SU-DHL-6 (cell line): ENCODE measurements around the gene UTP15.

Source experiments
- H2AFZ ChIP-seq: fragments of 200-600 bp; sonication (generic); 2 replicates; pipeline ENCODE4 v1.6.1; 2014; ENCODE audit warnings: low read depth, mild to moderate bottlenecking, moderate library complexity, mixed read lengths, antibody characterized with exemption, low read length; ENCODE audit not compliant: severe bottlenecking
- H3F3A ChIP-seq: fragments of 200-600 bp; shearing (Covaris generic); 2 replicates; pipeline ENCODE4 v1.6.0; 2016; ENCODE audit warnings: antibody characterized with exemption, mild to moderate bottlenecking; ENCODE audit not compliant: insufficient read depth
- H3K27ac ChIP-seq: fragments of 200-600 bp; sonication (generic); 2 replicates; pipeline ENCODE4 v1.5.1; 2016; ENCODE audit warnings: low read depth, mild to moderate bottlenecking, low read length, moderate library complexity, mixed read lengths
- H3K27me3 ChIP-seq: fragments of 200-600 bp; sonication (generic), shearing (Covaris generic); 2 replicates; pipeline ENCODE4 v1.6.0; 2014; ENCODE audit warnings: mild to moderate bottlenecking, low read length
- H3K36me3 ChIP-seq: fragments of 200-600 bp; sonication (generic); 2 replicates; pipeline ENCODE4 v1.6.1; 2014; ENCODE audit warnings: mild to moderate bottlenecking, low read length, mixed read lengths
- H3K4me2 ChIP-seq: fragments of 300-600, 200-600 bp; shearing (Covaris generic), sonication (generic); 2 replicates; pipeline ENCODE4 v1.6.0; 2014; ENCODE audit warnings: low read length, low read depth, mild to moderate bottlenecking; ENCODE audit not compliant: poor library complexity, severe bottlenecking
- H3K4me3 ChIP-seq: fragments of 200-600 bp; sonication (generic); 2 replicates; pipeline ENCODE4 v1.5.1; 2014; ENCODE audit warnings: antibody characterized with exemption, low read length, mild to moderate bottlenecking, mixed read lengths; ENCODE audit not compliant: insufficient read depth, poor library complexity, severe bottlenecking
- H3K79me2 ChIP-seq: fragments of 200-600 bp; sonication (generic); 2 replicates; pipeline ENCODE4 v1.6.1; 2014; ENCODE audit warnings: mild to moderate bottlenecking, low read length, moderate library complexity; ENCODE audit not compliant: insufficient read depth
- H3K9ac ChIP-seq: fragments of 200-600 bp; sonication (generic); 2 replicates; pipeline ENCODE4 v1.7.0; 2014; ENCODE audit warnings: mild to moderate bottlenecking, low read length
- H3K9me2 ChIP-seq: fragments of 200-600 bp; sonication (generic); replicated peaks from 2 replicates; pipeline ENCODE4 v1.6.1; 2014; ENCODE audit warnings: low read length; ENCODE audit not compliant: insufficient read depth
- H3K9me3 ChIP-seq: fragments of 200-600 bp; sonication (generic); 2 replicates; pipeline ENCODE4 v1.6.1; 2014; ENCODE audit warnings: low read length, mixed read lengths; ENCODE audit not compliant: insufficient read depth
- H4K20me1 ChIP-seq: fragments of 200-600 bp; sonication (generic); 2 replicates; pipeline ENCODE4 v1.6.1; 2014; ENCODE audit warnings: low read depth, mild to moderate bottlenecking, antibody characterized with exemption, low read length, moderate library complexity, mixed read lengths
- CTCF ChIP-seq: fragments of 200-600 bp; sonication (generic); IDR thresholded peaks from one replicate; pipeline ENCODE4 v1.5.1; 2017; ENCODE audit warnings: antibody characterized with exemption, mild to moderate bottlenecking, low read length, moderate library complexity; ENCODE audit not compliant: insufficient read depth, poor library complexity, severe bottlenecking
- EZH2phosphoT487 ChIP-seq: fragments of 200-600 bp; sonication (generic), shearing (Covaris generic); conservative IDR thresholded peaks from 2 replicates; pipeline ENCODE4 v1.6.1; 2018; ENCODE audit warnings: mild to moderate bottlenecking, antibody characterized with exemption, low read length, moderate library complexity, mixed read lengths

Gene UTP15

GRCh38 chr5:73529081-73529480 lies 36.5 kb upstream of the UTP15 start:
- H3F3A ChIP-seq = no peaks in the 10 kb centered on the region
- no peak overlapping the region for H3K27ac ChIP-seq
- TF ChIP-seq CTCF = no peak
- TF ChIP-seq EZH2phosphoT487 = no peak
- H3K9ac ChIP-seq = no peak overlapping the region
- H3K4me3 ChIP-seq = no peak overlapping the region
- no peak overlapping the region for H3K4me2 ChIP-seq
- no peaks in the 10 kb centered on the region for H3K27me3 ChIP-seq
- H2AFZ ChIP-seq = no peak overlapping the region
- H3K79me2 ChIP-seq = no peaks in the 10 kb centered on the region
- no peaks in the 10 kb centered on the region for H4K20me1 ChIP-seq
- H3K9me3 ChIP-seq = no peaks in the 10 kb centered on the region
- no peaks in the 10 kb centered on the region for H3K36me3 ChIP-seq
- H3K9me2 ChIP-seq = no peaks in the 10 kb centered on the region

DNA sequence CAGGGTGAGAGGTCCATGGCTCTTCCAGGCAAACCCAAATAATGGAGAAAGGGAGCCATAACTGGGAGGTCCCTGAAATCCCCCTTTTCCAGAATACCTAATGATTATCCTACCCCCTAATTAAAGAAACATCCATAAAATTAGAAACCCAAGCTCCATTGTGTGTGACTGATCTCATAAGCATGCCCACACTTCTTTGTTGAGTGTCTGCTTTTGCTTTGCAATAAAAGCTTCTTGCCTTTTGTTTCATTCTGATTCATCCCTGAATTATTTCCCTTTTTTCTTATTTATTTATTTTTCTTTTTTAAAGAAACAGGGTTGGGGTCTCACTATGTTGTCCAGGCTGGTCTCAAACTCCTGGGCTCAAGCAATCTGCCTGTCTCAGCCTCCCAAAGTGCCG lies 34.2 kb upstream of the UTP15 start:
- Histone ChIP-seq H3K36me3 (no peaks in the 10 kb centered on the region), H3F3A (no peaks in the 10 kb centered on the region), H3K27ac (no peak overlapping the region), H3K79me2 (no peaks in the 10 kb centered on the region), H3K4me2 (no peak overlapping the region), H3K4me3 (no peak overlapping the region), H3K9me3 (no peaks in the 10 kb centered on the region), H3K9ac (no peak overlapping the region), H3K27me3 (no peaks in the 10 kb centered on the region), H4K20me1 (no peaks in the 10 kb centered on the region), H3K9me2 (no peaks in the 10 kb centered on the region), H2AFZ (no peak overlapping the region)
- no peak for TF ChIP-seq EZH2phosphoT487
- no peak for TF ChIP-seq CTCF

DNA sequence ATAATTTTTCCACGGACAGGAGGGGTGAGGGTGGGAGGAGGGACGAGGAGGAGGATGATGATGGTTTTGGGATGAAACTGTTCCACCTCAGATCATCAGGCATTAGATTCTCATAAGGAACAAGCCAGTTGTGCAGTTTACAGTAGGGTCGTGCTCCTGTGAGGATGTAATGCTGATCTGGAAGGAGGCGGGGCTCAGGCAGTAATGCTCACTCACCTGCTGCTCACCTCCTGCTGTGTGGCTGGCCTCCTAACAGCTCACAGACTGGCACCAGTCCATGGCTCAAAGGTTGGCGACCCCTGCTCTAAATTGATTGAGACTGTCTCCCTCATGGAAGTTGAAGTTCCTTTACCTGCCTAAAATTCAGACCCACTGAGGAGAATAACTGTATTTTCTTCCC lies 33.3 kb upstream of the UTP15 start:
- no peaks in the 10 kb centered on the region for H4K20me1 ChIP-seq
- TF ChIP-seq CTCF = no peak
- no peak for TF ChIP-seq EZH2phosphoT487
- H3K36me3 ChIP-seq = no peaks in the 10 kb centered on the region
- H2AFZ ChIP-seq = no peak overlapping the region
- no peaks in the 10 kb centered on the region for H3K27me3 ChIP-seq
- no peak overlapping the region for H3K4me2 ChIP-seq
- H3K9ac ChIP-seq = no peak overlapping the region
- no peaks in the 10 kb centered on the region for H3K9me3 ChIP-seq
- no peaks in the 10 kb centered on the region for H3K79me2 ChIP-seq
- no peak overlapping the region for H3K27ac ChIP-seq
- H3K4me3 ChIP-seq = no peak overlapping the region
- no peaks in the 10 kb centered on the region for H3K9me2 ChIP-seq
- H3F3A ChIP-seq = no peaks in the 10 kb centered on the region
